HepG2 (cell line): Measurements from ENCODE around the gene KRTDAP. TPM values are rescaled to one million over a fixed set of nuclear protein-coding genes. Genes with fewer than 3 reads are reported as not detected.

Experiments
- ARNT2 ChIP-seq: sonication (generic); formaldehyde crosslinking; IDR thresholded peaks from 2 replicates; pipeline ENCODE4 v1.8.0; 2022; ENCODE audit warnings: mild to moderate bottlenecking, low read depth, missing genetic modification reagents, moderate library complexity
- BRD4 ChIP-seq: sonication (generic); formaldehyde crosslinking; IDR thresholded peaks from 2 replicates; pipeline ENCODE4 v1.4.0; 2020; ENCODE audit warnings: missing genetic modification reagents
- ESRRA ChIP-seq: sonication (generic); formaldehyde crosslinking; IDR thresholded peaks from 2 replicates; pipeline ENCODE4 v1.5.1; 2020; ENCODE audit warnings: mild to moderate bottlenecking, low read depth, missing genetic modification reagents
- FOSL2 ChIP-seq: sonication (generic); formaldehyde crosslinking; IDR thresholded peaks from 2 replicates; pipeline ENCODE4 v1.4.0; 2020; ENCODE audit warnings: missing genetic modification reagents
- HIVEP1 ChIP-seq: sonication (generic); formaldehyde crosslinking; IDR thresholded peaks from 2 replicates; pipeline ENCODE4 v1.4.0; 2020; ENCODE audit warnings: mild to moderate bottlenecking, missing genetic modification reagents
- RBM39 ChIP-seq: fragments of 200-400 bp; formaldehyde crosslinking; IDR thresholded peaks from one replicate; pipeline ENCODE4 v1.6.1; 2018; ENCODE audit warnings: antibody characterized with exemption, mild to moderate bottlenecking, low read depth, low read length; ENCODE audit not compliant: poor library complexity, severe bottlenecking
- SAFB2 ChIP-seq: sonication (generic); formaldehyde crosslinking; IDR thresholded peaks from 2 replicates; pipeline ENCODE4 v1.5.1; 2020; ENCODE audit warnings: missing genetic modification reagents, low read depth, mild to moderate bottlenecking, borderline replicate concordance
- SALL1 ChIP-seq: sonication (generic); formaldehyde crosslinking; IDR thresholded peaks from 2 replicates; pipeline ENCODE4 v1.8.0; 2022; ENCODE audit warnings: mild to moderate bottlenecking, missing genetic modification reagents
- SOX5 ChIP-seq: IDR thresholded peaks from 2 replicates; pipeline ENCODE4 v1.6.1; 2016; ENCODE audit warnings: borderline replicate concordance
- ZNF496 ChIP-seq: sonication (generic); formaldehyde crosslinking; IDR thresholded peaks from 2 replicates; pipeline ENCODE4 v1.8.1; 2023; ENCODE audit warnings: mild to moderate bottlenecking, moderate library complexity, missing genetic modification reagents; ENCODE audit not compliant: insufficient replicate concordance
- ZNF777 ChIP-seq: sonication (generic); formaldehyde crosslinking; IDR thresholded peaks from 2 replicates; pipeline ENCODE4 v1.4.0; 2020; ENCODE audit warnings: missing genetic modification reagents
- ZSCAN12 ChIP-seq: sonication (generic); formaldehyde crosslinking; IDR thresholded peaks from 2 replicates; pipeline ENCODE4 v1.9.0; 2021; ENCODE audit warnings: mild to moderate bottlenecking, missing genetic modification reagents
- polyA plus RNA-seq, 8 experiments: library from polyadenylated mRNA; depleted of rRNA in 3 of 8; stranded (reverse) in 7 of 8; unstranded in 1 of 8; fragments of >200 nt; fragmentation: Illumina TruSeq in 4 of 8; extraction: Trizol in 4 of 8; gene quantifications; 2 replicates each; pipeline versions ENCODE4 v1.2.1 to v1.2.3, GENCODE V29; 2011 to 2016; ENCODE audit warnings: low read depth in 4 of 8, missing spikeins in 1 of 8, mixed read lengths in 1 of 8; ENCODE audit not compliant: insufficient read depth in 1 of 8
- total RNA-seq, 5 experiments: library from RNA; depleted of rRNA; stranded (reverse); fragments of >200 nt; fragmentation: Illumina TruSeq; extraction: Trizol; gene quantifications; 2 replicates each; pipeline ENCODE4 v1.2.3, GENCODE V29; 2016; ENCODE audit warnings: low read depth in 1 of 5
- TF ChIP-seq, protein P1 (sequence below): sonication (generic); formaldehyde crosslinking; IDR thresholded peaks from 2 replicates; pipeline ENCODE4 v1.4.0; 2020; ENCODE audit warnings: missing genetic modification reagents
- TF ChIP-seq, protein P2 (sequence below), 2 experiments: sonication (generic) in 1 of 2; formaldehyde crosslinking in 1 of 2; IDR thresholded peaks; 2 replicates each; pipeline versions ENCODE4 v1.4.0 to v1.6.1; 2018 to 2020; ENCODE audit warnings: missing genetic modification reagents in 2 of 2, borderline replicate concordance in 1 of 2, low read depth in 1 of 2, mild to moderate bottlenecking in 1 of 2, missing biosample characterization in 1 of 2
- TF ChIP-seq, protein P3 (sequence below): sonication (generic); formaldehyde crosslinking; IDR thresholded peaks from 2 replicates; pipeline ENCODE4 v1.5.0; 2020; ENCODE audit warnings: mild to moderate bottlenecking, missing genetic modification reagents

Gene KRTDAP
- total and polyA plus RNA-seq, 2 of the 13 experiments (the other 11 are each of a cell fraction or from before 2014, with no cell fraction given), result 0.86 to 1.5 TPM

- TF ChIP-seq, protein P1, sequence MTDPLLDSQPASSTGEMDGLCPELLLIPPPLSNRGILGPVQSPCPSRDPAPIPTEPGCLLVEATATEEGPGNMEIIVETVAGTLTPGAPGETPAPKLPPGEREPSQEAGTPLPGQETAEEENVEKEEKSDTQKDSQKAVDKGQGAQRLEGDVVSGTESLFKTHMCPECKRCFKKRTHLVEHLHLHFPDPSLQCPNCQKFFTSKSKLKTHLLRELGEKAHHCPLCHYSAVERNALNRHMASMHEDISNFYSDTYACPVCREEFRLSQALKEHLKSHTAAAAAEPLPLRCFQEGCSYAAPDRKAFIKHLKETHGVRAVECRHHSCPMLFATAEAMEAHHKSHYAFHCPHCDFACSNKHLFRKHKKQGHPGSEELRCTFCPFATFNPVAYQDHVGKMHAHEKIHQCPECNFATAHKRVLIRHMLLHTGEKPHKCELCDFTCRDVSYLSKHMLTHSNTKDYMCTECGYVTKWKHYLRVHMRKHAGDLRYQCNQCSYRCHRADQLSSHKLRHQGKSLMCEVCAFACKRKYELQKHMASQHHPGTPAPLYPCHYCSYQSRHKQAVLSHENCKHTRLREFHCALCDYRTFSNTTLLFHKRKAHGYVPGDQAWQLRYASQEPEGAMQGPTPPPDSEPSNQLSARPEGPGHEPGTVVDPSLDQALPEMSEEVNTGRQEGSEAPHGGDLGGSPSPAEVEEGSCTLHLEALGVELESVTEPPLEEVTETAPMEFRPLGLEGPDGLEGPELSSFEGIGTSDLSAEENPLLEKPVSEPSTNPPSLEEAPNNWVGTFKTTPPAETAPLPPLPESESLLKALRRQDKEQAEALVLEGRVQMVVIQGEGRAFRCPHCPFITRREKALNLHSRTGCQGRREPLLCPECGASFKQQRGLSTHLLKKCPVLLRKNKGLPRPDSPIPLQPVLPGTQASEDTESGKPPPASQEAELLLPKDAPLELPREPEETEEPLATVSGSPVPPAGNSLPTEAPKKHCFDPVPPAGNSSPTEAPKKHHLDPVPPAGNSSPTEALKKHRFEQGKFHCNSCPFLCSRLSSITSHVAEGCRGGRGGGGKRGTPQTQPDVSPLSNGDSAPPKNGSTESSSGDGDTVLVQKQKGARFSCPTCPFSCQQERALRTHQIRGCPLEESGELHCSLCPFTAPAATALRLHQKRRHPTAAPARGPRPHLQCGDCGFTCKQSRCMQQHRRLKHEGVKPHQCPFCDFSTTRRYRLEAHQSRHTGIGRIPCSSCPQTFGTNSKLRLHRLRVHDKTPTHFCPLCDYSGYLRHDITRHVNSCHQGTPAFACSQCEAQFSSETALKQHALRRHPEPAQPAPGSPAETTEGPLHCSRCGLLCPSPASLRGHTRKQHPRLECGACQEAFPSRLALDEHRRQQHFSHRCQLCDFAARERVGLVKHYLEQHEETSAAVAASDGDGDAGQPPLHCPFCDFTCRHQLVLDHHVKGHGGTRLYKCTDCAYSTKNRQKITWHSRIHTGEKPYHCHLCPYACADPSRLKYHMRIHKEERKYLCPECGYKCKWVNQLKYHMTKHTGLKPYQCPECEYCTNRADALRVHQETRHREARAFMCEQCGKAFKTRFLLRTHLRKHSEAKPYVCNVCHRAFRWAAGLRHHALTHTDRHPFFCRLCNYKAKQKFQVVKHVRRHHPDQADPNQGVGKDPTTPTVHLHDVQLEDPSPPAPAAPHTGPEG, result peak; percentile 46; the same call in 1 of the 2 replicates
- TF ChIP-seq SAFB2 (CRISPR knock-in tag), result no peak
- no peak for TF ChIP-seq FOSL2 (CRISPR knock-in tag)
- TF ChIP-seq, protein P2, sequence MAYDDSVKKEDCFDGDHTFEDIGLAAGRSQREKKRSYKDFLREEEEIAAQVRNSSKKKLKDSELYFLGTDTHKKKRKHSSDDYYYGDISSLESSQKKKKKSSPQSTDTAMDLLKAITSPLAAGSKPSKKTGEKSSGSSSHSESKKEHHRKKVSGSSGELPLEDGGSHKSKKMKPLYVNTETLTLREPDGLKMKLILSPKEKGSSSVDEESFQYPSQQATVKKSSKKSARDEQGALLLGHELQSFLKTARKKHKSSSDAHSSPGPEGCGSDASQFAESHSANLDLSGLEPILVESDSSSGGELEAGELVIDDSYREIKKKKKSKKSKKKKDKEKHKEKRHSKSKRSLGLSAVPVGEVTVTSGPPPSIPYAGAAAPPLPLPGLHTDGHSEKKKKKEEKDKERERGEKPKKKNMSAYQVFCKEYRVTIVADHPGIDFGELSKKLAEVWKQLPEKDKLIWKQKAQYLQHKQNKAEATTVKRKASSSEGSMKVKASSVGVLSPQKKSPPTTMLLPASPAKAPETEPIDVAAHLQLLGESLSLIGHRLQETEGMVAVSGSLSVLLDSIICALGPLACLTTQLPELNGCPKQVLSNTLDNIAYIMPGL (CRISPR knock-in tag; IDR thresholded peaks at IDR 0.05; ENCODE audit: borderline replicate concordance in 1 of 2, low read depth in 1 of 2), result peak; percentile 72 to 80; a peak in 3 of 4 replicates
- TF ChIP-seq ZNF496, result no peak
- 0 out of 2 replicates have a peak, but pooled peaks have one; percentile 26 for TF ChIP-seq ZNF777 (CRISPR knock-in tag)
- TF ChIP-seq SALL1 (CRISPR knock-in tag), result peak; percentile 45; the same call in 1 of the 2 replicates
- TF ChIP-seq ESRRA (CRISPR knock-in tag), result 0 out of 2 replicates have a peak, but pooled peaks have one; percentile 34
- TF ChIP-seq HIVEP1 (CRISPR knock-in tag), result 0 out of 2 replicates have a peak, but pooled peaks have one; percentile 6
- peak; percentile 45 for TF ChIP-seq RBM39
- 0 out of 2 replicates have a peak, but pooled peaks have one; percentile 17 for TF ChIP-seq ZSCAN12 (CRISPR knock-in tag)
- 0 out of 2 replicates have a peak, but pooled peaks have one; percentile 32 for TF ChIP-seq BRD4 (CRISPR knock-in tag)
- peak; percentile 49; the same call in 1 of the 2 replicates for TF ChIP-seq ARNT2 (CRISPR knock-in tag)
- TF ChIP-seq SOX5, result 0 out of 2 replicates have a peak, but pooled peaks have one; percentile 26
- TF ChIP-seq, protein P3, sequence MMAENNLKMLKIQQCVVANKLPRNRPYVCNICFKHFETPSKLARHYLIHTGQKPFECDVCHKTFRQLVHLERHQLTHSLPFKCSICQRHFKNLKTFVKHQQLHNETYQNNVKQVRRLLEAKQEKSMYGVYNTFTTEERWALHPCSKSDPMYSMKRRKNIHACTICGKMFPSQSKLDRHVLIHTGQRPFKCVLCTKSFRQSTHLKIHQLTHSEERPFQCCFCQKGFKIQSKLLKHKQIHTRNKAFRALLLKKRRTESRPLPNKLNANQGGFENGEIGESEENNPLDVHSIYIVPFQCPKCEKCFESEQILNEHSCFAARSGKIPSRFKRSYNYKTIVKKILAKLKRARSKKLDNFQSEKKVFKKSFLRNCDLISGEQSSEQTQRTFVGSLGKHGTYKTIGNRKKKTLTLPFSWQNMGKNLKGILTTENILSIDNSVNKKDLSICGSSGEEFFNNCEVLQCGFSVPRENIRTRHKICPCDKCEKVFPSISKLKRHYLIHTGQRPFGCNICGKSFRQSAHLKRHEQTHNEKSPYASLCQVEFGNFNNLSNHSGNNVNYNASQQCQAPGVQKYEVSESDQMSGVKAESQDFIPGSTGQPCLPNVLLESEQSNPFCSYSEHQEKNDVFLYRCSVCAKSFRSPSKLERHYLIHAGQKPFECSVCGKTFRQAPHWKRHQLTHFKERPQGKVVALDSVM (CRISPR knock-in tag), result peak; percentile 21; the same call in 1 of the 2 replicates
These were observed 5.1 kb upstream of the KRTDAP start (continued) for GRCh38 chr19:35495107-35496064.
